DND-41 (cell line): ENCODE data around the gene FAF1.

Source experiments
- ATAC-seq: fragments of 200-7000 bp; cut with Tn5 transposase; 3 replicates; pipeline ENCODE4 v1.9.1; 2021; ENCODE audit warnings: low read depth; ENCODE audit not compliant: insufficient read depth
- DNase-seq: peaks from one replicate; pipeline ENCODE4 v3.0.0-alpha.2; 2020
- H2AFZ ChIP-seq: 2 replicates; pipeline ENCODE4 v1.6.0; 2012; ENCODE audit warnings: low read depth, low read length
- H3K27ac ChIP-seq: 2 replicates; pipeline ENCODE4 v1.5.1; 2012; ENCODE audit warnings: low read length, inconsistent platforms
- H3K27me3 ChIP-seq: fragments of 200-600 bp; sonication (generic); 2 replicates; pipeline ENCODE4 v1.6.0; 2012; ENCODE audit warnings: low read length, mild to moderate bottlenecking, inconsistent platforms; ENCODE audit not compliant: insufficient read depth, poor library complexity
- H3K36me3 ChIP-seq: 2 replicates; pipeline ENCODE4 v1.5.1; 2012; ENCODE audit warnings: low read length, inconsistent platforms; ENCODE audit not compliant: insufficient read depth
- H3K4me1 ChIP-seq: 2 replicates; pipeline ENCODE4 v1.5.1; 2012; ENCODE audit warnings: mild to moderate bottlenecking, low read length; ENCODE audit not compliant: insufficient read depth
- H3K4me2 ChIP-seq: 2 replicates; pipeline ENCODE4 v1.6.0; 2012; ENCODE audit warnings: mild to moderate bottlenecking, moderate library complexity, low read length, inconsistent platforms; ENCODE audit not compliant: insufficient read depth
- H3K4me3 ChIP-seq, 2 experiments: fragments of 200-600 bp in 1 of 2; shearing (Covaris generic) in 1 of 2; 2 replicates each; pipeline ENCODE4 v1.5.1; 2012 to 2016; ENCODE audit warnings: inconsistent platforms in 2 of 2, low read length in 2 of 2, mild to moderate bottlenecking in 2 of 2, low read depth in 1 of 2, moderate library complexity in 1 of 2
- H3K79me2 ChIP-seq: 2 replicates; pipeline ENCODE4 v1.6.0; 2012; ENCODE audit warnings: low read length, inconsistent platforms; ENCODE audit not compliant: insufficient read depth
- H3K9ac ChIP-seq: 2 replicates; pipeline ENCODE4 v1.6.0; 2012; ENCODE audit warnings: low read depth, mild to moderate bottlenecking, inconsistent platforms, low read length, moderate library complexity
- H3K9me3 ChIP-seq: 2 replicates; pipeline ENCODE4 v1.5.1; 2012; ENCODE audit warnings: low read length, moderate library complexity, mild to moderate bottlenecking, inconsistent platforms; ENCODE audit not compliant: insufficient read depth, severe bottlenecking
- H4K20me1 ChIP-seq: 2 replicates; pipeline ENCODE4 v1.6.0; 2012; ENCODE audit warnings: low read length; ENCODE audit not compliant: insufficient read depth
- CTCF ChIP-seq: IDR thresholded peaks from 2 replicates; pipeline ENCODE4 v1.5.1; 2012; ENCODE audit warnings: borderline replicate concordance, low read length, moderate library complexity, mild to moderate bottlenecking; ENCODE audit not compliant: poor library complexity, severe bottlenecking; ENCODE audit errors: extremely low read depth
- EZH2 ChIP-seq: IDR thresholded peaks from 3 replicates; pipeline ENCODE4 v1.6.1; 2012; ENCODE audit warnings: borderline replicate concordance, low read depth, mild to moderate bottlenecking, moderate library complexity, low read length, inconsistent platforms; ENCODE audit not compliant: severe bottlenecking

The FAF1 gene

GRCh38 chr1:50859657-50860056 lies 100.4 kb downstream of the FAF1 start:
- peaks cover 81% of the 10 kb centered on the region for H3K79me2 ChIP-seq
- DNase-seq (no peak), ATAC-seq (no peak)
- no peaks in the 10 kb centered on the region for H3K4me1 ChIP-seq
- no peak for TF ChIP-seq EZH2
- TF ChIP-seq CTCF: no peak
- peaks cover 7% of the 10 kb centered on the region; the same call in 1 of the 2 replicates for H3K36me3 ChIP-seq
- H3K9ac ChIP-seq: no peak overlapping the region
- H3K9me3 ChIP-seq: no peaks in the 10 kb centered on the region
- no peak overlapping the region for H3K4me3 ChIP-seq
- H4K20me1 ChIP-seq: peaks cover 5% of the 10 kb centered on the region; the same call in 1 of the 2 replicates
- H3K27me3 ChIP-seq: no peaks in the 10 kb centered on the region
- H3K27ac ChIP-seq: no peak overlapping the region
- H2AFZ ChIP-seq: no peak overlapping the region
- H3K4me2 ChIP-seq: no peak overlapping the region

- ATAC-seq: no peak
Observed at GRCh38 chr1:50858761-50859160, 101.3 kb downstream of the FAF1 start.

GRCh38 chr1:50857702-50858101 lies 102.4 kb downstream of the FAF1 start:
- no peak overlapping the region for H3K9ac ChIP-seq
- no peak overlapping the region for H2AFZ ChIP-seq
- H3K36me3 ChIP-seq: peaks cover 7% of the 10 kb centered on the region; the same call in 1 of the 2 replicates
- DNase-seq: no peak
- TF ChIP-seq CTCF (no peak), EZH2 (no peak)
- H3K27ac ChIP-seq: no peak overlapping the region
- no peak overlapping the region for H3K4me3 ChIP-seq
- no peaks in the 10 kb centered on the region for H3K9me3 ChIP-seq
- H3K4me2 ChIP-seq: no peak overlapping the region
- ATAC-seq: no peak
- no peaks in the 10 kb centered on the region for H3K4me1 ChIP-seq
- peaks cover 5% of the 10 kb centered on the region; the same call in 1 of the 2 replicates for H4K20me1 ChIP-seq
- peaks cover 79% of the 10 kb centered on the region for H3K79me2 ChIP-seq
- H3K27me3 ChIP-seq: no peaks in the 10 kb centered on the region

More at GRCh38 chr1:50858761-50859160, 101.3 kb downstream of the FAF1 start:
- Histone ChIP-seq H2AFZ (no peak overlapping the region), H3K9me3 (no peaks in the 10 kb centered on the region), H3K27me3 (no peaks in the 10 kb centered on the region), H3K36me3 (peaks cover 7% of the 10 kb centered on the region; the same call in 1 of the 2 replicates), H3K27ac (no peak overlapping the region), H3K79me2 (peaks cover 87% of the 10 kb centered on the region), H4K20me1 (peaks cover 5% of the 10 kb centered on the region; the same call in 1 of the 2 replicates), H3K4me3 (no peak overlapping the region), H3K4me2 (no peak overlapping the region), H3K9ac (no peak overlapping the region), H3K4me1 (no peaks in the 10 kb centered on the region)
- TF ChIP-seq CTCF (no peak), EZH2 (no peak)
- no peak for DNase-seq
